ENCODE results near the gene MBNL1.

MBNL1 gene

DNA sequence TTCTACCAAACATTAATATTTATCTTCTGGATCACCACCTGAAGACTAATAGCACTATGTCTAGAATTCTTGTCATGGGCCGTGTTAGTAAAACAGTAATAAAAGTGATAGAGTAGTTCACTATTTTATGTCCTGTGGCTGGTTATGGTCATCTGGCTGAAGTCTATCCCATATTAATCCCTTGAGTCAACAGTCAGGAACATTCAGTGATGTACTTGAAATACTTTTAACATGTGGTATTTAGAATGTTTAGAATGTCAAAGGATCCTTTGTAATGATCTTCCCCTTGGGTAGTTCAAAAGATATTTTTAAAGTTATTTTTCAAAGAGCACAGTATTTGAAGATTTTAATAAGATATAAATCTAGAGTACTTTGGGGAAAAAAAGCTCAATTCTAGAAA, 117.0 kb downstream of the MBNL1 start:
- DNase-seq = no peak
- Histone ChIP-seq H3K9me3 (ENCODE audit: insufficient read depth, low read length, severe bottlenecking) (no peaks in the 10 kb centered on the region), H3K27ac (ENCODE audit: low read length) (no peak overlapping the region)

DNA sequence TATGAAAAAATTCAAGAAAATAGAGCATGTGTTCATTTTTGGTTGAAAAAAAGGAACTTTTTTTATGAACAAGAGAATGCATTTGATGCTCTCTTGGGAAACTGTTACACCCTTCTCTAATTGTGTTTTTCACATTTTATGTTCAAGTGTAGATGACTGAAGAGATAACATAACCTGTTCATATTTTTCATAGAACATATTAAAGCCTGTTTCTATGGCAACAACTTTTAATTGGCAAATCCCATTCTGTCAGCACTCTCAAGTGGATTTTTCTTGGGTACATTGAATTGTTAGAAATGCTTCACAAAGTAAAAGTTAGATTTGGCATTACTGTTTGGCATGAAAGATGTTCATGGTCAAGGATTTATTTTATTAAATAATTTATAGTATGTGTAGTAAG, 117.5 kb downstream of the MBNL1 start:
- Histone ChIP-seq H3K4me3 (ENCODE audit: low read depth in 1 of 2, low read length in 2 of 2) (no peak overlapping the region), H4K20me1 (ENCODE audit: insufficient read depth, low read length) (peaks cover 54% of the 10 kb centered on the region), H2AFZ (ENCODE audit: low read depth, low read length) (no peak overlapping the region), H3K9me3 (ENCODE audit: insufficient read depth, low read length, severe bottlenecking) (no peaks in the 10 kb centered on the region), H3K4me2 (ENCODE audit: insufficient read depth, low read length) (no peak overlapping the region), H3K27me3 (ENCODE audit: insufficient read depth, low read length, poor library complexity) (no peaks in the 10 kb centered on the region), H3K27ac (ENCODE audit: low read length) (no peak overlapping the region), H3K9ac (ENCODE audit: low read depth, low read length) (no peak overlapping the region), H3K36me3 (ENCODE audit: insufficient read depth, low read length) (peaks cover 38% of the 10 kb centered on the region), H3K4me1 (ENCODE audit: insufficient read depth, low read length) (peaks cover 19% of the 10 kb centered on the region), H3K79me2 (ENCODE audit: insufficient read depth, low read length) (peaks cover 100% of the 10 kb centered on the region)
- DNase-seq = no peak
- no peak for TF ChIP-seq EZH2 (IDR thresholded peaks at IDR 0.05; ENCODE audit: borderline replicate concordance, low read depth, low read length, severe bottlenecking)
- ATAC-seq (ENCODE audit: insufficient read depth, low read depth) = no peak

More for the DNA sequence above, 117.0 kb downstream of the MBNL1 start:
- Histone ChIP-seq H3K4me3 (ENCODE audit: low read depth in 1 of 2, low read length in 2 of 2) (no peak overlapping the region), H2AFZ (ENCODE audit: low read depth, low read length) (no peak overlapping the region), H3K4me1 (ENCODE audit: insufficient read depth, low read length) (peaks cover 19% of the 10 kb centered on the region), H3K4me2 (ENCODE audit: insufficient read depth, low read length) (no peak overlapping the region), H4K20me1 (ENCODE audit: insufficient read depth, low read length) (peaks cover 54% of the 10 kb centered on the region), H3K9ac (ENCODE audit: low read depth, low read length) (no peak overlapping the region), H3K36me3 (ENCODE audit: insufficient read depth, low read length) (peaks cover 33% of the 10 kb centered on the region), H3K79me2 (ENCODE audit: insufficient read depth, low read length) (peaks cover 100% of the 10 kb centered on the region), H3K27me3 (ENCODE audit: insufficient read depth, low read length, poor library complexity) (no peaks in the 10 kb centered on the region)
- no peak for ATAC-seq (ENCODE audit: insufficient read depth, low read depth)
- TF ChIP-seq, protein P1, sequence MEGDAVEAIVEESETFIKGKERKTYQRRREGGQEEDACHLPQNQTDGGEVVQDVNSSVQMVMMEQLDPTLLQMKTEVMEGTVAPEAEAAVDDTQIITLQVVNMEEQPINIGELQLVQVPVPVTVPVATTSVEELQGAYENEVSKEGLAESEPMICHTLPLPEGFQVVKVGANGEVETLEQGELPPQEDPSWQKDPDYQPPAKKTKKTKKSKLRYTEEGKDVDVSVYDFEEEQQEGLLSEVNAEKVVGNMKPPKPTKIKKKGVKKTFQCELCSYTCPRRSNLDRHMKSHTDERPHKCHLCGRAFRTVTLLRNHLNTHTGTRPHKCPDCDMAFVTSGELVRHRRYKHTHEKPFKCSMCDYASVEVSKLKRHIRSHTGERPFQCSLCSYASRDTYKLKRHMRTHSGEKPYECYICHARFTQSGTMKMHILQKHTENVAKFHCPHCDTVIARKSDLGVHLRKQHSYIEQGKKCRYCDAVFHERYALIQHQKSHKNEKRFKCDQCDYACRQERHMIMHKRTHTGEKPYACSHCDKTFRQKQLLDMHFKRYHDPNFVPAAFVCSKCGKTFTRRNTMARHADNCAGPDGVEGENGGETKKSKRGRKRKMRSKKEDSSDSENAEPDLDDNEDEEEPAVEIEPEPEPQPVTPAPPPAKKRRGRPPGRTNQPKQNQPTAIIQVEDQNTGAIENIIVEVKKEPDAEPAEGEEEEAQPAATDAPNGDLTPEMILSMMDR (IDR thresholded peaks at IDR 0.05; ENCODE audit: borderline replicate concordance, extremely low read depth, low read length, poor library complexity, severe bottlenecking) = no peak
- no peak for TF ChIP-seq EZH2 (IDR thresholded peaks at IDR 0.05; ENCODE audit: borderline replicate concordance, low read depth, low read length, severe bottlenecking)

DNA sequence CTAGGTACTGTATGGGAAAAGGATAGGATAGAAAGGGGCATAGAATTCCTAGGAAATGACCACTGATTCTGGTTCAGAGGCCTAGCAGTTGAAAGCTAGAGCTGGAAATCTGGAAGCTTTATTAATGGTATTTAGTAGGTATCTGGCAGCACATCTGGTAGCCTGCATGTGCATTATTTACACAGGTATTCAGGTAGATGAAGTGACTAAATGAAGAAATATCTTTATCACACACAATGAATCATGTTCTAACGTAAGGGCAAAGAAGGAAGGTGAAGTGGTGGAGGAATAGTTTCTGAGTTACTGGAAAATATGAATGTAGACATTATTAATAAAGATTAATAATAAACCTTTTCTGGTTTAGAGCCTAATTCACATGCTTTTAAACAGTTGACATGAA, 119.9 kb downstream of the MBNL1 start:
- TF ChIP-seq, protein P1 (IDR thresholded peaks at IDR 0.05; ENCODE audit: borderline replicate concordance, extremely low read depth, low read length, poor library complexity, severe bottlenecking) = no peak
- no peak for TF ChIP-seq EZH2 (IDR thresholded peaks at IDR 0.05; ENCODE audit: borderline replicate concordance, low read depth, low read length, severe bottlenecking)
- peaks cover 100% of the 10 kb centered on the region for H3K79me2 ChIP-seq (ENCODE audit: insufficient read depth, low read length)
- H3K9ac ChIP-seq (ENCODE audit: low read depth, low read length) = no peak overlapping the region
- no peaks in the 10 kb centered on the region for H3K27me3 ChIP-seq (ENCODE audit: insufficient read depth, low read length, poor library complexity)
- peaks cover 63% of the 10 kb centered on the region for H4K20me1 ChIP-seq (ENCODE audit: insufficient read depth, low read length)
- H3K4me3 ChIP-seq (ENCODE audit: low read depth in 1 of 2, low read length in 2 of 2) = no peak overlapping the region
- no peaks in the 10 kb centered on the region for H3K9me3 ChIP-seq (ENCODE audit: insufficient read depth, low read length, severe bottlenecking)
- 0 out of 2 replicates have a peak, but pooled peaks cover 1% of the 10 kb centered on the region for H3K4me1 ChIP-seq (ENCODE audit: insufficient read depth, low read length)
- no peak overlapping the region for H3K4me2 ChIP-seq (ENCODE audit: insufficient read depth, low read length)
- DNase-seq (no peak), ATAC-seq (ENCODE audit: insufficient read depth, low read depth) (no peak)
- H3K27ac ChIP-seq (ENCODE audit: low read length) = no peak overlapping the region
- H2AFZ ChIP-seq (ENCODE audit: low read depth, low read length) = no peak overlapping the region
- H3K36me3 ChIP-seq (ENCODE audit: insufficient read depth, low read length) = peaks cover 34% of the 10 kb centered on the region

DNA sequence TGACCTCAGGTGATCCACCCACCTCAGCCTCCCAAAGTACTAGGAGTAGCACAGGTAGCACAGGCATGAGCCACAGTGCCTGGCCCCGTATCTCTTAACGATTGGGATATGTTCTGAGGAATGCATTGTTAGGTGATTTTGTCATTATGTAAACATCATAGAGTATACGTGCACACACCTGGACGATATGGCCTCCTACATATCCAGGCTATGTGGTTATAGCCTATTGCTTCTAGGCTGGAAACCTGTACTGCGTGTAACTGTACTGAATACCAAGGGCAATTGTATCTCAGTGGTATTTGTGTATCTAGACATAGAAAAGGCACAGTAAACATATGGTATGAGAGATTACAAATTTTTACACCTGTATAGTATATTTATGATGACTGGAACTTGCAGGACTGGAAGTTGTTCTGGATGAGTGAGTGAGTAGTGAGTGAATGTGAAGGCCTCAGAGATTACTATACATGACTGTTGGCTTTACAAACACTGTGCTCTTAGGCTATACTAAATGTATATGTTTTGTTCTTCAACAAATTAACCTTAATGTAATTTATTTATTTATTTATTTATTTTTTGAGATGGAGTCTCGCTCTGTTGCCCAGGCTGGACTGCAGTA, 120.7 kb downstream of the MBNL1 start:
- Histone ChIP-seq H3K27ac (ENCODE audit: low read length) (no peak overlapping the region), H2AFZ (ENCODE audit: low read depth, low read length) (no peak overlapping the region), H3K4me1 (ENCODE audit: insufficient read depth, low read length) (no peaks in the 10 kb centered on the region), H3K9ac (ENCODE audit: low read depth, low read length) (no peak overlapping the region), H3K27me3 (ENCODE audit: insufficient read depth, low read length, poor library complexity) (no peaks in the 10 kb centered on the region), H3K4me3 (ENCODE audit: low read depth in 1 of 2, low read length in 2 of 2) (no peak overlapping the region), H3K9me3 (ENCODE audit: insufficient read depth, low read length, severe bottlenecking) (no peaks in the 10 kb centered on the region), H3K79me2 (ENCODE audit: insufficient read depth, low read length) (peaks cover 100% of the 10 kb centered on the region), H3K4me2 (ENCODE audit: insufficient read depth, low read length) (no peak overlapping the region), H3K36me3 (ENCODE audit: insufficient read depth, low read length) (peaks cover 35% of the 10 kb centered on the region), H4K20me1 (ENCODE audit: insufficient read depth, low read length) (peaks cover 64% of the 10 kb centered on the region)
- DNase-seq (no peak), ATAC-seq (ENCODE audit: insufficient read depth, low read depth) (peak; percentile 11; the same call in 1 of the 3 replicates)
- TF ChIP-seq, protein P1 (IDR thresholded peaks at IDR 0.05; ENCODE audit: borderline replicate concordance, extremely low read depth, low read length, poor library complexity, severe bottlenecking) = no peak
- no peak for TF ChIP-seq EZH2 (IDR thresholded peaks at IDR 0.05; ENCODE audit: borderline replicate concordance, low read depth, low read length, severe bottlenecking)

Data from DND-41 (cell line).